HG03064 (cell line): ENCODE data around the gene EPB41L1.
"Not testable (repeated sequence)": the region's sequence is repeated elsewhere in the genome, so short reads cannot be mapped to it uniquely, and the experiment has no call there.

Experiments used
- ATAC-seq: cut with Tn5 transposase; IDR thresholded peaks from one replicate; pipeline ENCODE4 v1.9.1; 2021; ENCODE audit warnings: low read depth; ENCODE audit not compliant: unreplicated experiment

Gene EPB41L1

GRCh38 chr20:36122931-36123288 lies 31.6 kb upstream of the EPB41L1 start:
- ATAC-seq, result no peak

- no peak for ATAC-seq
Measured at GRCh38 chr20:36125097-36125496, 29.4 kb upstream of the EPB41L1 start.

GRCh38 chr20:36126836-36127527 lies 27.6 kb upstream of the EPB41L1 start:
- no peak for ATAC-seq

GRCh38 chr20:36128463-36129159 lies 25.9 kb upstream of the EPB41L1 start:
- no peak for ATAC-seq

GRCh38 chr20:36129160-36129543 lies 25.4 kb upstream of the EPB41L1 start:
- no peak for ATAC-seq

- ATAC-seq, result no peak
Measured at GRCh38 chr20:36130390-36130789, 24.1 kb upstream of the EPB41L1 start.

GRCh38 chr20:36132802-36133211 lies 21.7 kb upstream of the EPB41L1 start:
- ATAC-seq, result no peak

GRCh38 chr20:36133821-36134220 lies 20.7 kb upstream of the EPB41L1 start:
- ATAC-seq, result no peak

- ATAC-seq, result no peak
Measured at GRCh38 chr20:36135159-36135558, 19.4 kb upstream of the EPB41L1 start.

- ATAC-seq, result no peak
Measured at GRCh38 chr20:36135821-36136220, 18.7 kb upstream of the EPB41L1 start.

- ATAC-seq, result not testable (repeated sequence)
Measured at GRCh38 chr20:36137313-36137712, 17.2 kb upstream of the EPB41L1 start.

GRCh38 chr20:36141310-36141709 lies 13.2 kb upstream of the EPB41L1 start:
- ATAC-seq, result no peak

- ATAC-seq, result no peak
Measured at GRCh38 chr20:36144336-36144735, 10.2 kb upstream of the EPB41L1 start.

GRCh38 chr20:36145877-36146707 lies 8.4 kb upstream of the EPB41L1 start:
- ATAC-seq, result no peak

GRCh38 chr20:36147690-36148089 lies 6.8 kb upstream of the EPB41L1 start:
- no peak for ATAC-seq

GRCh38 chr20:36148439-36148838 lies 6.1 kb upstream of the EPB41L1 start:
- no peak for ATAC-seq

- no peak for ATAC-seq
Measured at GRCh38 chr20:36149012-36149411, 5.5 kb upstream of the EPB41L1 start.

- ATAC-seq, result no peak
Measured at GRCh38 chr20:36149469-36149868, 5.1 kb upstream of the EPB41L1 start.

- ATAC-seq, result no peak
Measured at GRCh38 chr20:36150489-36150846, 4.1 kb upstream of the EPB41L1 start.

GRCh38 chr20:36150847-36151539 lies 3.5 kb upstream of the EPB41L1 start:
- ATAC-seq, result no peak

- no peak for ATAC-seq
Measured at GRCh38 chr20:36152261-36152660, 2.3 kb upstream of the EPB41L1 start.
